HL-60/S4 (cell line): ENCODE results near the gene PLAGL2.
"Not testable (repeated sequence)": the region's sequence is repeated elsewhere in the genome, so short reads cannot be mapped to it uniquely, and the experiment has no call there.

ENCODE experiments used
- in situ Hi-C: fragments of 300-500 bp; cut with MboI; formaldehyde crosslinking; loops from 2 replicates; pipeline ENCODE4 v1.14.3; 2022; ENCODE audit warnings: low sequenced_read_pairs

Gene PLAGL2

DNA sequence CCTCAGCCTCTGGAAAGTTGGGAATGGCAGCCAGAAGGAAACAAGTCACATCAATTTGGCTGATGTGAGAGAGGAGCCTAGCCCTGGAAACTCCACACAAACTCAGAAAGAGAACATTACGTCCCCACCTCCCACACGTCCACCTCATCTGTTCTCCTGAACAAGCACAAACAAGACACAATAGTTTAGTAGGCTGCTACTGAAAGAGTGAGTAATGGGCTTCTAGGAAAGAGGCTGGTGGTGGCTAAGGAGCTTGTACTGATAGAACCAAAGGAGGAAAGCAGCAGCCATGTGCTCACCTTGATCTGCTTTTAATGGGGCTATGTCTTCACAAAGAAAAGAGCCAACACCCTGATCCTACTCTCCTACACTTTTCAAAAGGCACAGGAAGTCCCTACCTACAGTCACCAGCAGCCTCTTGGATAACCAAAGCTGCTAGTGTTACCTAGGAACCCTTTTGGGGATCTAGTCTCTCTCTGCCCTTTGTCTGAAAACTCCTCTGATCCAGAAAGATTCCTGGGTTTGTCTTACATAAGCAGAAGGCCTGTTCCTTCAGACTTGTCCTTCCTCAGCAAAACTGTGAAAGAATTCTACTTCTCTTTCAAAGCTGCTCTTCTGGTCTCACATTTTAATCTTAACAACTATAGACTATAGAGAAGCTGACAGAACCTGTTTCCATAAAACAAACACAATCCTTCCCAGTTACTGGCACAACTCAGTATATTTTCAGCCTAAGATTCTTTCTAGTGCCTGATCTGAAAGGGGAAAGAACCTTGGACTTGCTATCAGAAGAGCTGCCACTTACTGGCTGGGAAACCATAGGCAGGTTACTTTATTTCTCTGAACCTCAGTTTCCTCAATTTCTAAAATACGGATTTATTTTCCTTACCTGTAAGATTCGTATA, 3.1 kb downstream of the PLAGL2 start:
- in situ Hi-C loops, result no loop called here

DNA sequence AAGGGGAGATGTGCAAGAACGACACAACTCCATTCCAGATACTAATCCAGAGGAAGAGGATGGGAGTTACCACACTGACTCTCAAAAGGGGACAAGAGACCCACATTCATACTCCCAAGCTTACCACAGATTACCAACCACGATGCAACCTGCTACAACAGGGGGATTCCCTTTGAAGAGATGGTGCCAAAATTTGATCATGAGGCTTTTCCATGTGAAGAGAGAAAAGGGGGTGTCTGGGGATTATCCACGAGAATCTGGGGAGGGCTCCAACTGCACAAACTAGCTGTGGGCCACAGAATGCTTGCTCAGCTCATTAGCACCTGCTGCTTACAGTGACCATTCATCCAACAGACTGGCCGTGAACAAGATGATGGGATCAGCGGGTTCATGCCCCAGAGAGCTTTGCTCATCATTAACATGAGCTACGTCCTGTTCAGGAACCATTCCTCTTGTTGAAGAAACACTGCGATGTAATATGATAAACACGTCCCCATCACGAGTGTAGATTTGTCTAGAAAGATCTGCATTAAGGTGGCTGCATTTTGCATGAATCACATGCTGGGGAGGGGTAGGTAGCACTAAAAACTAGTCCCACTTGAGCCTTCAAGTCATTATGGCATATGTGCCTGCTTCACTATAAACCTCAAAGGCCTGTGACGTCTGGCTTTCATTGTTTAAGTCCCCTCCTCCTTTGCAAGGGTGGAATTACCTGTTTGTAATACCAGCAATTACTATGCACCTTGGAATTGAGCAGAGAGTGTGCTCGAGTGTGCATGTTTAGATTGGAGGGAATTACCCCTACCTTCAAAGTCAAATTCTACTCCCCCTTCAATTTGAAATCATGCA, 4.0 kb downstream of the PLAGL2 start:
- in situ Hi-C loops, result no loop called here

DNA sequence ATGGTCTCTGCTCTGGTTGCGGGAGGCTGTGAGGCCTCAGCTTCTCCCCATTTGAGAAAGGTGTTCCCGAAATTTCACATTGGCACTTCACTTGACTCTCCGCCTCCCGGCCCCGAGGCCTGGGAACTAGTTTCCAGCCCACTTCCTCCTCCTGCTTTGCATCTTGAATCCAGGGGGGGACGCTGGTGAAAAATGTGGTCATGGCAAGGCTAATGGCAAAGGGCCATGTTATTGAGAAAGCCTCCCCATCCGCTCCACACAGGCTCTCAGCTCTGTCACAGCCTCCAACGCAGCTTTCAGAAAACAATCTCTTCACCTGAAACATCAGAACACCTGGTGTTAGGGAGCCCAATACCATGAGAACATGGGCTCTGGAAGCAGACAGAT, 5.6 kb downstream of the PLAGL2 start:
- in situ Hi-C loops, result no loop called here

DNA sequence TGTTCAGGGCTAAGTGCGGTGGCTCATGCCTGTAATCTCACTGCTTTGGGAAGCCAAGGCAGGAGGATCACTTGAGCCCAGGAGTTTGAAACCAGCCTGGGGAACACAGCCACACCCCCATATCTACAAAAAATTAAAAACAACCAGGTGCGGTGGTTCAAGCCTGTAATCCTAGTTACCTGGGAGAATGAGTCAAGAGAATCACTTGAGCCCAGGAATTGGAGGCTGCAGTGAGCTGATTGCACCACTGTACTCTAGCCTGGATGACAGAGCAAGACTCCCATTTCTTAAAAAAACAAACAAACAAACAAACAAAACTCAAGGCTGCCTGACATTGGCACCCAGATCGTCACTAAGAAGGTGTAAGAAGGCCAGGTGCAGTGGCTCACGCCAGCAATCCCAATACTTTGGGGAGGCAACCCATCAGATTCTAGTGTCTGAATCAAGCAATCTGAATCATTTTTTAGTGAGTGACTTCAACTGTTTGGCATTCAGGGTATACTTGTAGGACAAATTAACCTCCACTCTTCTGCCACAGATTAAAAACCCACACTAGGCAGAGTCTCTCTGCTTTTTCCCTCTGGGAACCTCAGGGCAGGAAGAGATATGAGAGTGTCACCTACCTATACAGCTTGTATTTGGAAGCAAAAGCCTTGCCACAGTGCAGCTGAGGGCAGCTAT, 6.1 kb downstream of the PLAGL2 start:
- in situ Hi-C loops, result no loop called here

DNA sequence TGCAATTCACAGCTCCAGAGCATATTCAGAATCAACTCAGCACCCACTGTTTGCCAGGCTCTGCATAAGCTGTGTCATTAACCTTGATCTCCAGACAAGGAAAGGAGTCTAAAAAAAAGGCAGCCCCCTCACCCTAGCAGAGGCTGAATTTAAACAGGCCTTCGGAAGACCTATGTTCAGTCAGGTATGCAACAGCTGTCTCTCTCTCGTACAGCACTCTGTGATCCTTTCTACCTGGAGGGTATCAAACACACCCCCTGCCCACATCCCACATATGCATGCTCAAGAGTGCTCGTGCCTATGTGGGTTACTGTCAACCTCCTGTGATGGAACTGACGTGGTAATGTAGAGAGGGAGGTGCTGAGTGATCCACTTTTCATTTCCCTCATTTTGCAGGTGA, 8.5 kb downstream of the PLAGL2 start:
- in situ Hi-C loops, result no loop called here

DNA sequence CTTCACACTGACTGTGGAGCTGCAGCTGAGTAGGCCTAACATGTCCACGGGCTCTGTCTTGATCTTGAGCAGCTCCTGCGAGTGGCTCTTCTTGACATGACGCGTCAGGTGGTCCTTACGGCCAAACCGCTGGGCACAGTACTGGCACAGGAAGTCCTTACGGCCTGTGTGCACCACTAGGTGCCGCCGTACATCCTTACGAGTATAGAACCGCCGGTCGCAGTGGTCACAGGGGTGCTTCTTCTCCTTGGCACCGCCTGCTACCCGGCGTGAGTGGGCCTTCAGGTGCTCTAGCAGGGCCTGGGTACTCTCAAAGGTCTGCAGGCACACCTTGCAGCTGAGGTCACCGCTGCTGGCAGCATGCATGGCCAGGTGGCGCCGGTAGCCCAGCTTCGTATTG, 10.4 kb downstream of the PLAGL2 start:
- in situ Hi-C loops, result not testable (repeated sequence)

DNA sequence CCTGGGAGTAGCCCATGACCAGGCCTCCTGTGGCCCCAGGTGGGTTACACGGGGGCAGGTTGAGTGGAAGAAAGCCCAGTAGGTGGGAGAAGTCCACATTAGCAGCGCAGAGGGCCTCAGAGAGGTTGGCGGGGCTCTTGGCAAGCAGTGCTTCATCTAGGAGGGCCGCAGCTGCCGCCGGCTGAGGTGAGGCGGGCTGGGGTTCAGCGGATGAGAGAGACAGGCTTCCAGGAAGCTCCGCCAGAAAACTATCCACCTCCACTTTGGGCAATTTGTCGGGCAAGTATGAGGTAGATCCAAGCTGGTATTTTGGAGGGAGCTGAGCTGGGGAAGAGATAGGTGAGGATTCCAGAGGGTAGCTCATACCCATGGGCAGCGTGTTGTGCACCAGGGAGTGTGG, 10.9 kb downstream of the PLAGL2 start:
- in situ Hi-C loops, result not testable (repeated sequence)

DNA sequence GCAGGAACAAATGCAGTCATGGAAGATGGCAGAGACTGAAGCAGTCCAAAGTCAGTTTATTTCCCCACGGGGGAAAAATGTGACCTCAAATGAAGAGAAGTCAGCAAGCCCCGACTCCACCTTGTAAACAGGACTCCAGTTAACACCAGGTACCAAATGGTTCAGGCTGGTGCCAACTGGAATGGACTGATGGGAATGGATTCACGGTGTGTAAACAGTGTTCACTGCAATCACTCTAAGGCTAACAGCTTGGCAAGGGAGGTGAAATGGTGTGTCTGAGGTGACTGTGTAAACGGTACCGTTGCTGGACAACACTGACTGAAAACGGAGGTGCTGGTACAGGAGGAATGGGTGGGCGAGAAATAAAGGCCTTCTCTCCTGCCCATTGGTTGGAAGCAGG, 12.0 kb downstream of the PLAGL2 start:
- in situ Hi-C loops, result no loop called here

DNA sequence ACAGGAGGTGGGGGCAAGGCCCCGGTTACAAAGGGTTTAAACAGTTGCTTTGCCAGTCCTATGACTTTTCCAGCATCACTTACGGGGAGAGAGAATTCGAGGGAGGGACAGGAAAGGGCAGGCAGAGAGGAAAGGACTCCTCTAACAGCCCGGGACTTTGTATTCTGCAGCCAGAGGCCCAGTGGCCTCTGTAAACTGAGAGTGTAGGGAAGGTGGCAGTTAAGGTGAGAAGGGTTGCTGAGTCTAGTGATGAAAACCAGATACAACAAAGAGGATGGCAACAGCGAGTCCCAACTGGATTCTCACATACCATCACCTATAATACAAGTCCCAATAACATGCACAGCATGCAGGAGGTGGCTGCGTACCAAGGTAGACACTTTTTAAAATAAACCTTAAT, 13.5 kb downstream of the PLAGL2 start:
- in situ Hi-C loops, result no loop called here

DNA sequence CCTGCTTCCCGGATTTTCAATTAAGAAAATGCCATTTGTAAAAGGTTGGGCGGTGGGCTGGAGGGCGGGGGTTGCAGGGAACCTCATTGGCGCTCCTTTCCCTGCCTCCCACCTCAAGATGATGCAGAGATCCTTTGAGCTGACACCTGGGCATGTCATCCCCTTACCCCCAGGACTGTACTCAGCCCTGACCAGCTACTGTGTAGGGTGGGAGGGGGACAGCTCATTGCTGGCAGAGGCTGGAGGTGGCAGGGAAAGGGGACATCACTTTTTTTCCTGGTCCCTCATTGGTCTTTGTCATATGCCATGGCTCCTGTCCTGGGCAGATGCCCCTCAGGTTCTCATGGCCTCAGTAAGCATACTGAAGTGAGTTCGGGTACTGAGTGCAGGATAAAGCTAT, 14.2 kb downstream of the PLAGL2 start:
- in situ Hi-C loops, result not testable (repeated sequence)

DNA sequence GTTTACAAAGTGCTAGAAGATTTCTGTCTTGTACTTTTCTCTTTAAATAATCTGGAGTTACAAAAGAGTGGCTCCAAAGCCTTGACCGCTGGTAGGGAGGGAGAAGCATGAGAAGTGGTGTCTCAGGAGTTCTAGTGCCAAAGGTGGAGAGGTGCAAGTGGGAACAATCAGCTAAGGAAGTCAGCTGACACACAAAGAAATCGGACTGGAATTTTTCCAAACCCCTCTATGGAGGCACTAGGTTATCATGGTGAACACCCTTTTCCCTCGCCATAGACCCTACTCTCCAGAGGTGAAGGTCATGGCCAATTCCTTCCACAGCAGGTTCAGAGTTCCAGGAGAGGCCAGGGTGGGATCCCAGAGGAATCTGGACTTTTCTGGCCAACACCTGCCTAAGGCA, 14.8 kb downstream of the PLAGL2 start:
- in situ Hi-C loops, result no loop called here

DNA sequence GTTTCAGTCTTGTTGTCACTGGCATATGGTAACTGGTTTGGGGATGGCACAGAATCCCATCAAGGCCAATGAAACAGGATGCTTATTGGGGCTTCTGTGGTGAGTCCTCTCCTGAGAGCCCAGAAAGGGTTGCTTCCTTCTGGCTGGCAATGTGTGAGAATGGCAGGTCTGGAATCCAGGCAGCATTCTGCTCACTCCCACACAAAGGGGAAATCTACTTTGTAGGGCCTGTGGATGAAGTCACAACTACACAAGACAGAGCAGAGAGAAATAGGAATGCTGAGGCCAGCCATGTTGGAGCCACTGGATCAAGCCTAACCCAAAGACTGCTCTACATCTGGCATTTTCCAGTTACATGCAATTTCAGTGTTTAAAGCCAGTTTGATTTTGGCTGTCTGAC, 15.7 kb downstream of the PLAGL2 start:
- in situ Hi-C loops, result no loop called here

DNA sequence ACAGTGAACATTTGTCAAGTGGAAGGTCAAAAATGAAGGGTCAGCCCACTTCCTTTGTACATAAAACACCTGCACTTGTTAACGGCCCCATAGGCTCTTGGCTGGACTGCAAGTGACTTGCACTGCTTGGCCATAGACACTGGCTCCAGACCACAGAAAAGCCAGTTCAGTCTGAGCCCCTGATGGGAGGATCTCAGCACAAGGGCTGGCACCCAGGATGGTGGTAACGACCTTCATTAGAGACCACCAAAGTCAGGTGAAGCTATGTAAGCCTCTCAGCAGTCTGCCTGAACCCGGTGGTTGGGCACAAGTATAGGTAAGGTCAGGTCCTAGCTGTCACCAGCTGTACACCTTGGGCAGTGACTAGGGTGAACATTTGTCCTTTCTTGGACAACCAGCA, 16.1 kb downstream of the PLAGL2 start:
- in situ Hi-C loops, result no loop called here

DNA sequence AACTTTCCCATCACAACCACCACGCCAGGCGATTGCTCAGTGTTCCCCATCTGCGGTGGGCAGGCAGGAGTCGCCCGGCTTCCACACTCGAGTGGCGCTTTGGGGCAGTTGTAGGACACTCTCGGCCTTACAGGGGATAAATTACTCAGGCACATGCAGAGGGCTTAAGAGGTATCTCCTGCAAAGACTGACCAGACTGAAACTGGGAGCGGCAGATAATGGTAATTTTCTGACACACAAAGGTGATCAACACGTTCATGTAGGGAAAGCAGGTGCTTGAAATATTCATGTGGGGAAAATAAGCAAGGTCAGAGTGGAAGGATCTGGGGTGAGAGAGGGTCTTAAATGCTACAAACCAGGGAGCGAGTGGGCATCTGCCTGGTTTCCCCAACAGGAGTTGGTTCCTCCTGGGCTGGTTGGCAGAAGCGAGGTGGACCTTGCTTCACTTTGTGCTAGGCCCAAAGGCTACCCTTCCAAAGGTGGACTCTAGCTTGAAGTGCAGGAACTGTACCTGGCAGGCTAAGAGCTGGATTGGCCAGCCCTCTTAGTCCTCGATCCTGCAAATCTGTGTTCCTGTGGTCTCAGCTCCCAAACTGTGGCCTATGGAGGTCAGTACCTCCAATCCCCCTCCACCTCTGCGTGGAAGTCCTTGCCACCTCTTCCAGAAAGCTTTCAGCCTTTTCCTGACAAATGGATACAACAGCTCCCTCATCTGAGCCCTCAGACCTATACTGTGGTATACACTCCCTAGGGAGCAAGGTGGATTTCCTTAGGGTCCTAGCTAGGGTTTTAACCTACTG, 16.7 kb downstream of the PLAGL2 start:
- in situ Hi-C loops, result no loop called here

DNA sequence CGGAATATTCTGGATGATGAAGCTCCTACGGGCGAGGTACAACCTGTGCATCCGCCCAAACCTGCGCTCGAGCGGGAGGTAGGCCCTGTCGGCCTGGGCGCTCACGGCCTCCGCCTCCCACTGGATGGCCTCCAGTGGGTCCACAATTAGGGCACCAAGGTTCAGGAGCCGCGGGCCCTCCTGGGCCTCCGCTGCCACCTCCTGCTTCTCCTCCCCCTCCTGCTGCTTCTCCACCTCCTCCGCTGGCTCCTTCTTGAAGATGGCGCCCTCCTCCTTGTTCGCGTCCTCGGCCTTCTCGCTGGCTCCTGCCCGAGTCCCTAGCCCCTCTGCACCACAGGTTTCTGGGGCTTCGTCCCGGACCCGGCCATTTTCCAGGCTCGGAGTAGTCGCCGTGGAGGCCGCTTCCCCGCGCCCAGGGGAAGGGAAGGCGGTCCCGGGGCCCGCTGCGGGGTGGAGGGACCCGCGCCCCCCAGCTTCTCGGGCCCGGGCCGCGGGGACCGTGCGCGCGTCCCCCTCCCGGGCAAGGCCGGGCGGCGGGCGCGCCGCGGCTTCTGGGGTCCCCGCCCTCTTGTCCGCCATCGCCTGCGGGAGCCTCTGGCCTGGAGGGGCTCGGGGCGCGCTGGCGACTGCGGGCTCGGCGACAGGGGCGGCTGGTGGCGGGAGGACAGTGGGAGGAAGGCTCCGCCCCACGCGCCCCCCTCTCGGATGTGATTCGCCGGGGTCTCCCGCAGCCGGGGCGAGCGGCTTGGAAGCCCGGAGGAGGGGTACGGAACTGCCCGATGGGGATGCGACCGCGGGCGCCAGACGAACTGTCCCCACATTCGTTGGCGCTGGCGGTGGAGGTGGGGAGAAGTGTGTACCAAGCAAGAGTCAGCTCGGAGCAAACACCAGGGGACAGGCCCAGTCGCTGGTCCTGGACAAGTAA, 17.6 kb downstream of the PLAGL2 start:
- in situ Hi-C loops, result no loop called here

DNA sequence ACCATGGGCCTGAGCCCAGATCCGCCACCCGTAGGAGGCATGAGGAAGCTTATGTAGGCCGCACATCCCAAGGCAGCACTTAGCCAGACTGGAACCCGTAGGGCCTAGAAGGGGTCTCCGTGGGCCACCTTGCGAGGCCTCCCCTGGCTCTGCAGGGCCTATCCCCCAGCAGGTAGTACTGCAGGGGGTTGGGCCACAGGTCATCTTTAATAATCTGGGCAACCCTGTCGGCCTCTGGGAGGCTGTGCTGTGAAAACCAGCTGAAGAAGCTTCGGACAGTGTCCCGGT, 18.5 kb downstream of the PLAGL2 start:
- in situ Hi-C loops, result no loop called here

DNA sequence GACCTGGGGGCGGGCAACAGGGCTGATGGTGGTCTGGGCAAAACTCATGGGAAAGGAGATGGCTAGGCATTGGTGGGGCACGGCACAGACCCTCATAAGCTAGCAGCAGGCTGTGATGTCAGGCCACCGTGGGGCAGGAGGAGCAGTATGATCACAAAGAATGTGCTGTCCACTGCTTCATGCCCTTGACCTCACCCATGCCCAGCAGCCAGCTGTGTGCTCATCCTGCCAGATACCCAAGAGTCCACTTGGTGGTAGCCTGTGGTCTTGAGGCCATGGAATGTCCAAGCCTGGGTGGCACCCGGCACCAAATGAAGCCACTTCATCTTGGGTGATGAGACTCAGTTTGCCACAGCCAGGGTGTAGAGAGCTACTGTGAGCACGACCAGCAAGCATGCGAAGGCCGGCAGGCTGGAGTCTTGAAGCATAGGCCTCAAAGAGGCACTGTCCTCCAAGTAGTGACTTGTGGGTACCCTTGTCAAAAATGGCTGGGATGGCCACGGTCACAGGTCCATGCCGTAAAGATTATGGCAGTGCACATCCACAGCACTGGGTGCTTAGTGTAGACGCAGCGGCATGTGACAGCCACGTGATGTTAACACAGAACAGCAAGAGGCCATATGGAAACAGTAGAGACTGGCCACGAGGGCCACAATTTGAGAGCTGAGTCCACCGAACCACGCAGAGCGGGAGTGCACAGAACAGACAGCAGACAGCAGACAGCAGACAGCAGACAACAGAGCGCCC, 19.0 kb downstream of the PLAGL2 start:
- in situ Hi-C loops, result no loop called here

DNA sequence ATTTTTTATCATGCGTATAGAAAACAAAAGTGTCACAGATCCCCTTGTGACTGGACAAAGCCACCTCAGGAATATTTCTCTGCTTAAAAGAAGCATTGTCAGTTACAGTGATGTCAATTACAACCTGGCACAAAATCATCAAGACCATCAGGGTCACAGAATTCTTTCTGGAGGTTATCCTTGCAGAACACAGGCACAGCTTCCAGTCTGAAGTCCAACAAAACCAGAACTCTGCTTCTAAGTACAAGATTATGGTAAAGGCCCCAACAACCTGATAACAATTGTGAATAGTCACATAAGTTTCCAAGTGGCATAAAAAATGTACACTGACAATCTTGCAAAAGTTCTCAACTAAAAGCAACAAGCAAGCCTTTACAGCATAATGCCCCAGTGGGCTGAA, 21.0 kb downstream of the PLAGL2 start:
- in situ Hi-C loops, result no loop called here

DNA sequence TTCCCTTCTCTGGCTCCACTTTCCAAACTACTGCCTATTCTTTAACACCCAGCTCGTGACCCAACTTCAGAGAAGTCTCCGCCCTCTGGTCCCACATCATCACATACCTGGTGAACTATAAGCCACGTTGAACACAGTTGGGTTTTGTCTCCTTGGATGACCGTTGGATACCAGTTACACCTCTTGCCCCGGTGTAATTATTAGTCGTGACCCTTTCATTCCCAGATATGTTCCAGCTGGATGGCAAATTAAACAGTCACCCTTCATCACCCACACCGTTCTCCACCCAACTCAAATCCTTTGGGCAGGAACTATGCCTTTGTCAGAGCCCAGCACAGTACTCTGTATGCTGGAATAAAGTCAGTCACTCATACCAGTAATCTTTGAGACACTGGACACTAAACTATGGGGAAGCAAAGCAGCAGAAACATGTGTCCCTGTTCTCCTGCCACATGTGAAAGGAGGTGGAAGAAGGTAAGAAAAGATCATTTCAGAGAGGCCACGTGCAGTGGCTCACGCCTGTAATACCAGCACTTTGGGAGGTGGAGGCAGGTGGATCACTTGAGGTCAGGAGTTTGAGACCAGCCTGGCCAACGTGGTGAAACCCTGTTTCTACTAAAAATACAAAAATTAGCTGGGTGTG, 22.5 kb downstream of the PLAGL2 start:
- in situ Hi-C loops, result no loop called here
